ENCODE measurements around the gene HEMGN. TPM values are rescaled to one million over a fixed set of nuclear protein-coding genes. Genes with fewer than 3 reads are reported as not detected.
A peak's percentile ranks its signal among the peaks of the same experiment; 100 is the strongest.

Gene HEMGN
- total and polyA plus RNA-seq, 2 experiments from 2014 or later, result not detected

GRCh38 chr9:97924386-97924785 lies 13.6 kb downstream of the HEMGN start (continued):
- TF ChIP-seq CREB1 (CRISPR knock-in tag; IDR thresholded peaks at IDR 0.05; ENCODE audit: low read depth), result no peak
- TF ChIP-seq CTCF (conservative IDR thresholded peaks at IDR 0.05; ENCODE audit: low read depth in 2 of 2), result no peak
- no peak for TF ChIP-seq ZNF462 (CRISPR knock-in tag; IDR thresholded peaks at IDR 0.05)

- Mint-ChIP-seq H3K9me3 (peaks cover 6% of the 10 kb centered on the region; the same call in 1 of the 3 replicates), H3K4me3 (peak overlapping the region; percentile 84; the same call in 2 of the 3 replicates), H3K27ac (no peak overlapping the region), H3K36me3 (ENCODE audit: low read depth) (peaks cover 3% of the 10 kb centered on the region; the same call in 2 of the 3 replicates), H3K4me1 (peaks cover 7% of the 10 kb centered on the region; the same call in 2 of the 3 replicates), H3K27me3 (ENCODE audit: insufficient read depth, low read depth, poor library complexity) (peaks cover 10% of the 10 kb centered on the region)
- DNase-seq (ENCODE audit: low spot score), result peak; percentile 81
- Histone ChIP-seq H3K4me3 (peak overlapping the region; percentile 6; the same call in 1 of the 2 replicates), H3K36me3 (ENCODE audit: insufficient read depth) (no peaks in the 10 kb centered on the region), H2AFZ (no peak overlapping the region), H3K27ac (ENCODE audit: low read depth) (no peak overlapping the region), H4K20me1 (replicated peaks; ENCODE audit: insufficient read depth) (no peaks in the 10 kb centered on the region), H3K4me1 (ENCODE audit: insufficient read depth) (no peaks in the 10 kb centered on the region), H3F3A (replicated peaks; ENCODE audit: low read depth) (no peaks in the 10 kb centered on the region), H3K4me2 (peak overlapping the region; percentile 88), H3K79me2 (replicated peaks; ENCODE audit: insufficient read depth) (no peaks in the 10 kb centered on the region), H3K9me2 (ENCODE audit: insufficient read depth) (no peaks in the 10 kb centered on the region), H3K27me3 (ENCODE audit: insufficient read depth) (peaks cover 13% of the 10 kb centered on the region)
- ATAC-seq, result peak; percentile 33
- TF ChIP-seq EZH2phosphoT487 (IDR thresholded peaks at IDR 0.05; ENCODE audit: unreplicated experiment) (no peak), CTCF (conservative IDR thresholded peaks at IDR 0.05; ENCODE audit: low read depth in 2 of 2) (peak; percentile 70 to 98)
Measured at GRCh38 chr9:97923529-97924108, 14.4 kb downstream of the HEMGN start.
